ENCODE results near the gene XRCC4. TPM values are rescaled to one million over a fixed set of nuclear protein-coding genes. Genes with fewer than 3 reads are reported as not detected.

The XRCC4 gene
- total RNA-seq, 1 experiment from 2014 or later: 13.8 TPM

GRCh38 chr5:83167538-83167937, 90.2 kb downstream of the XRCC4 start:
- H3K36me3 ChIP-seq (ENCODE audit: low read depth, low read length): no peaks in the 10 kb centered on the region
- H3K9me3 ChIP-seq (ENCODE audit: low read length): no peaks in the 10 kb centered on the region
- no peaks in the 10 kb centered on the region for H3K9me2 ChIP-seq (replicated peaks; ENCODE audit: low read length)
- no peaks in the 10 kb centered on the region for H3K79me2 ChIP-seq (ENCODE audit: low read length)
- ChIA-PET CTCF (no interaction called here), POLR2A (ENCODE audit: unreplicated experiment) (no interaction called here)
- H4K20me1 ChIP-seq (ENCODE audit: low read length): no peaks in the 10 kb centered on the region
- H3K27ac ChIP-seq (ENCODE audit: low read length): no peak overlapping the region
- no peak overlapping the region for H2AFZ ChIP-seq (ENCODE audit: low read length)
- no peaks in the 10 kb centered on the region for H3K27me3 ChIP-seq (ENCODE audit: low read length)
- no TSS peak for BruUV-seq (replicated peaks)
- no peak overlapping the region for H3K4me3 ChIP-seq (ENCODE audit: low read length)
- DNase-seq (no peak), ATAC-seq (no peak)
- no peaks in the 10 kb centered on the region for H3K4me1 ChIP-seq (ENCODE audit: insufficient read depth, low read length)
- no peak for TF ChIP-seq CTCF (conservative IDR thresholded peaks at IDR 0.05; ENCODE audit: low read depth, low read length)
- TF ChIP-seq EZH2phosphoT487 (IDR thresholded peaks at IDR 0.05; ENCODE audit: borderline replicate concordance, low read length): no peak
- no peak for TF ChIP-seq EZH2 (IDR thresholded peaks at IDR 0.05; ENCODE audit: low read length, unreplicated experiment)
- intact Hi-C loops (cut with micrococcal nuclease): no loop called here
- H3K4me2 ChIP-seq (ENCODE audit: low read length): no peak overlapping the region
- H3F3A ChIP-seq (ENCODE audit: low read length, unreplicated experiment): no peaks in the 10 kb centered on the region
- no peak overlapping the region for H3K9ac ChIP-seq (ENCODE audit: low read length)

- POLR2A ChIA-PET (ENCODE audit: unreplicated experiment): no interaction called here
- no peak overlapping the region for H2AFZ ChIP-seq (ENCODE audit: low read length)
- H3K36me3 ChIP-seq (ENCODE audit: low read depth, low read length): no peaks in the 10 kb centered on the region
- no peaks in the 10 kb centered on the region for H3K9me3 ChIP-seq (ENCODE audit: low read length)
- no peak overlapping the region for H3K4me2 ChIP-seq (ENCODE audit: low read length)
- no peaks in the 10 kb centered on the region for H4K20me1 ChIP-seq (ENCODE audit: low read length)
- H3K4me1 ChIP-seq (ENCODE audit: insufficient read depth, low read length): no peaks in the 10 kb centered on the region
- no peak overlapping the region for H3K9ac ChIP-seq (ENCODE audit: low read length)
- no peak overlapping the region for H3K4me3 ChIP-seq (ENCODE audit: low read length)
- no peaks in the 10 kb centered on the region for H3F3A ChIP-seq (ENCODE audit: low read length, unreplicated experiment)
- no peak overlapping the region for H3K27ac ChIP-seq (ENCODE audit: low read length)
- H3K9me2 ChIP-seq (replicated peaks; ENCODE audit: low read length): no peaks in the 10 kb centered on the region
- no peaks in the 10 kb centered on the region for H3K27me3 ChIP-seq (ENCODE audit: low read length)
- CTCF ChIA-PET: no interaction called here
- TF ChIP-seq EZH2 (IDR thresholded peaks at IDR 0.05; ENCODE audit: low read length, unreplicated experiment) (no peak), CTCF (conservative IDR thresholded peaks at IDR 0.05; ENCODE audit: low read depth, low read length) (no peak), EZH2phosphoT487 (IDR thresholded peaks at IDR 0.05; ENCODE audit: borderline replicate concordance, low read length) (no peak)
- no peaks in the 10 kb centered on the region for H3K79me2 ChIP-seq (ENCODE audit: low read length)
- no peak for ATAC-seq
- intact Hi-C loops (cut with micrococcal nuclease): no loop called here
- BruUV-seq (replicated peaks): no TSS peak
- DNase-seq: no peak
Measured at GRCh38 chr5:83169571-83170337, 92.4 kb downstream of the XRCC4 start.

GRCh38 chr5:83172011-83172410, 94.7 kb downstream of the XRCC4 start:
- ATAC-seq (no peak), DNase-seq (no peak)
- Histone ChIP-seq H3K4me3 (ENCODE audit: low read length) (no peak overlapping the region), H2AFZ (ENCODE audit: low read length) (no peak overlapping the region), H3K79me2 (ENCODE audit: low read length) (no peaks in the 10 kb centered on the region), H3K9me3 (ENCODE audit: low read length) (no peaks in the 10 kb centered on the region), H3K27me3 (ENCODE audit: low read length) (no peaks in the 10 kb centered on the region), H3K27ac (ENCODE audit: low read length) (no peak overlapping the region), H3K9ac (ENCODE audit: low read length) (no peak overlapping the region), H3K4me1 (ENCODE audit: insufficient read depth, low read length) (no peaks in the 10 kb centered on the region), H3K9me2 (replicated peaks; ENCODE audit: low read length) (no peaks in the 10 kb centered on the region), H3K36me3 (ENCODE audit: low read depth, low read length) (no peaks in the 10 kb centered on the region), H3F3A (ENCODE audit: low read length, unreplicated experiment) (no peaks in the 10 kb centered on the region), H3K4me2 (ENCODE audit: low read length) (no peak overlapping the region), H4K20me1 (ENCODE audit: low read length) (no peaks in the 10 kb centered on the region)
- intact Hi-C loops (cut with micrococcal nuclease): no loop called here
- BruUV-seq (replicated peaks): no TSS peak
- CTCF ChIA-PET: no interaction called here
- POLR2A ChIA-PET (ENCODE audit: unreplicated experiment): no interaction called here
- TF ChIP-seq CTCF (conservative IDR thresholded peaks at IDR 0.05; ENCODE audit: low read depth, low read length): no peak
- TF ChIP-seq EZH2 (IDR thresholded peaks at IDR 0.05; ENCODE audit: low read length, unreplicated experiment): no peak
- no peak for TF ChIP-seq EZH2phosphoT487 (IDR thresholded peaks at IDR 0.05; ENCODE audit: borderline replicate concordance, low read length)
